Left lobe of liver (tissue), 2 donors: ENCODE measurements around the gene KLHL8. TPM values are rescaled to one million over a fixed set of nuclear protein-coding genes. Genes with fewer than 3 reads are reported as not detected.
"Not testable (repeated sequence)": the region's sequence is repeated elsewhere in the genome, so short reads cannot be mapped to it uniquely, and the experiment has no call there.

Experiments used
- ATAC-seq: fragments of 200-7000 bp; cut with Tn5 transposase; one replicate; pipeline ENCODE4 v1.9.1; 2020; ENCODE audit warnings: mild to moderate bottlenecking, moderate library complexity
- DNase-seq: peaks from one replicate; pipeline ENCODE4 v3.0.0-alpha.2; 2020; ENCODE audit warnings: low spot score
- total RNA-seq: library from RNA; stranded (reverse); gene quantifications from one replicate; pipeline ENCODE4 v1.2.1, GENCODE V29; 2021
- donor health status: DM: no; HTN: no; CAD: no; lungs with moderate emphysema.
- donor health status: DM: no; HTN: yes; CAD: no.

The KLHL8 gene
- total RNA-seq, 1 donor from 2014 or later: 8.4 TPM

- no peak for DNase-seq
- ATAC-seq: peak; percentile 88
These were observed 7.9 kb upstream of the KLHL8 start for GRCh38 chr4:87228262-87228860.

- DNase-seq: no peak
- ATAC-seq: peak; percentile 53
These were observed 7.3 kb upstream of the KLHL8 start for GRCh38 chr4:87227751-87228151.

GRCh38 chr4:87225936-87226335 is 5.5 kb upstream of the KLHL8 start:
- ATAC-seq: no peak
- no peak for DNase-seq

- ATAC-seq (no peak), DNase-seq (no peak)
These were observed 3.9 kb upstream of the KLHL8 start for GRCh38 chr4:87224141-87224923.

GRCh38 chr4:87219632-87220093 is 755 bp downstream of the KLHL8 start:
- DNase-seq (peak; percentile 69), ATAC-seq (peak; percentile 45)

- ATAC-seq: not testable (repeated sequence)
These were observed 3.1 kb downstream of the KLHL8 start for GRCh38 chr4:87217235-87217763.

GRCh38 chr4:87216469-87216868 is 3.9 kb downstream of the KLHL8 start:
- DNase-seq (no peak), ATAC-seq (no peak)

More at GRCh38 chr4:87217235-87217763, 3.1 kb downstream of the KLHL8 start:
- not testable (repeated sequence) for DNase-seq

GRCh38 chr4:87213421-87214075 is 6.9 kb downstream of the KLHL8 start:
- DNase-seq (no peak), ATAC-seq (peak; percentile 80)

- ATAC-seq: no peak
These were observed 9.0 kb downstream of the KLHL8 start for GRCh38 chr4:87211249-87211952.

GRCh38 chr4:87209696-87210095 is 10.7 kb downstream of the KLHL8 start:
- DNase-seq (peak; percentile 71), ATAC-seq (peak; percentile 80)

More at GRCh38 chr4:87211249-87211952, 9.0 kb downstream of the KLHL8 start:
- DNase-seq: no peak

- DNase-seq (no peak), ATAC-seq (no peak)
These were observed 11.2 kb downstream of the KLHL8 start for GRCh38 chr4:87209182-87209581.

- no peak for DNase-seq
- ATAC-seq: no peak
These were observed 15.9 kb downstream of the KLHL8 start for GRCh38 chr4:87204559-87204958.

- DNase-seq: no peak
These were observed 23.5 kb downstream of the KLHL8 start for GRCh38 chr4:87196927-87197326.

GRCh38 chr4:87196146-87196545 is 24.3 kb downstream of the KLHL8 start:
- ATAC-seq (no peak), DNase-seq (no peak)

More at GRCh38 chr4:87196927-87197326, 23.5 kb downstream of the KLHL8 start:
- ATAC-seq: no peak

GRCh38 chr4:87193958-87194675 is 26.3 kb downstream of the KLHL8 start:
- no peak for ATAC-seq
- DNase-seq: no peak

- ATAC-seq: no peak
These were observed 28.1 kb downstream of the KLHL8 start for GRCh38 chr4:87192145-87192919.

GRCh38 chr4:87188932-87189331 is 31.5 kb downstream of the KLHL8 start:
- DNase-seq (peak; percentile 56), ATAC-seq (peak; percentile 98)

More at GRCh38 chr4:87192145-87192919, 28.1 kb downstream of the KLHL8 start:
- no peak for DNase-seq

GRCh38 chr4:87188048-87188447 is 32.4 kb downstream of the KLHL8 start:
- DNase-seq (no peak), ATAC-seq (peak; percentile 45)
